Progenitor cell of endocrine pancreas (in vitro differentiated cells): ENCODE measurements around the gene ARHGEF4. TPM values are rescaled to one million over a fixed set of nuclear protein-coding genes. Genes with fewer than 3 reads are reported as not detected.

Source experiments
- DNase-seq: peaks from one replicate; pipeline ENCODE4 v3.0.0; 2021; ENCODE audit warnings: low spot score; ENCODE audit not compliant: unreplicated experiment
- H3K27ac Mint-ChIP-seq: 2 replicates; pipeline ENCODE4 v1.8.0; 2021; ENCODE audit warnings: mild to moderate bottlenecking, moderate library complexity, mixed read lengths
- H3K27me3 Mint-ChIP-seq: 2 replicates; pipeline ENCODE4 v1.8.0; 2021; ENCODE audit warnings: mixed read lengths
- H3K36me3 Mint-ChIP-seq: 2 replicates; pipeline ENCODE4 v1.8.0; 2022; ENCODE audit warnings: mixed read lengths; ENCODE audit not compliant: insufficient read depth
- H3K4me1 Mint-ChIP-seq: 2 replicates; pipeline ENCODE4 v1.8.0; 2021; ENCODE audit warnings: low read depth, mixed read lengths
- H3K4me3 Mint-ChIP-seq: 2 replicates; pipeline ENCODE4 v1.8.0; 2021; ENCODE audit warnings: low read depth, mild to moderate bottlenecking, moderate library complexity, mixed read lengths
- H3K9me3 Mint-ChIP-seq: 2 replicates; pipeline ENCODE4 v1.8.0; 2021; ENCODE audit warnings: low read depth, mixed read lengths
- total RNA-seq: library from RNA; stranded (reverse); gene quantifications from 2 replicates; pipeline ENCODE4 v1.2.1, GENCODE V29; 2021
- TF ChIP-seq, protein P1 (sequence below): fragments of 200-600 bp; sonication (generic); IDR thresholded peaks from one replicate; pipeline ENCODE4 v1.5.0; 2021; ENCODE audit warnings: antibody characterized with exemption, mild to moderate bottlenecking; ENCODE audit not compliant: unreplicated experiment

ARHGEF4 gene
- total RNA-seq, 1 donor from 2014 or later: 5.6 TPM

- peaks cover 10% of the 10 kb centered on the region for H3K4me1 Mint-ChIP-seq
- H3K4me3 Mint-ChIP-seq: no peak overlapping the region
- H3K27ac Mint-ChIP-seq: no peak overlapping the region
- no peak for DNase-seq
- H3K27me3 Mint-ChIP-seq: peaks cover 45% of the 10 kb centered on the region
- TF ChIP-seq, protein P1, sequence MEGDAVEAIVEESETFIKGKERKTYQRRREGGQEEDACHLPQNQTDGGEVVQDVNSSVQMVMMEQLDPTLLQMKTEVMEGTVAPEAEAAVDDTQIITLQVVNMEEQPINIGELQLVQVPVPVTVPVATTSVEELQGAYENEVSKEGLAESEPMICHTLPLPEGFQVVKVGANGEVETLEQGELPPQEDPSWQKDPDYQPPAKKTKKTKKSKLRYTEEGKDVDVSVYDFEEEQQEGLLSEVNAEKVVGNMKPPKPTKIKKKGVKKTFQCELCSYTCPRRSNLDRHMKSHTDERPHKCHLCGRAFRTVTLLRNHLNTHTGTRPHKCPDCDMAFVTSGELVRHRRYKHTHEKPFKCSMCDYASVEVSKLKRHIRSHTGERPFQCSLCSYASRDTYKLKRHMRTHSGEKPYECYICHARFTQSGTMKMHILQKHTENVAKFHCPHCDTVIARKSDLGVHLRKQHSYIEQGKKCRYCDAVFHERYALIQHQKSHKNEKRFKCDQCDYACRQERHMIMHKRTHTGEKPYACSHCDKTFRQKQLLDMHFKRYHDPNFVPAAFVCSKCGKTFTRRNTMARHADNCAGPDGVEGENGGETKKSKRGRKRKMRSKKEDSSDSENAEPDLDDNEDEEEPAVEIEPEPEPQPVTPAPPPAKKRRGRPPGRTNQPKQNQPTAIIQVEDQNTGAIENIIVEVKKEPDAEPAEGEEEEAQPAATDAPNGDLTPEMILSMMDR: no peak
- H3K36me3 Mint-ChIP-seq: no peaks in the 10 kb centered on the region
- H3K9me3 Mint-ChIP-seq: no peaks in the 10 kb centered on the region
Observed at GRCh38 chr2:131037398-131038257, 200.9 kb downstream of the ARHGEF4 start.

GRCh38 chr2:131038258-131039100 is 201.8 kb downstream of the ARHGEF4 start:
- H3K4me1 Mint-ChIP-seq: peaks cover 10% of the 10 kb centered on the region
- H3K36me3 Mint-ChIP-seq: no peaks in the 10 kb centered on the region
- H3K27me3 Mint-ChIP-seq: peaks cover 36% of the 10 kb centered on the region
- no peak for DNase-seq
- H3K4me3 Mint-ChIP-seq: no peak overlapping the region
- TF ChIP-seq, protein P1: no peak
- no peak overlapping the region for H3K27ac Mint-ChIP-seq
- no peaks in the 10 kb centered on the region for H3K9me3 Mint-ChIP-seq

- peak overlapping the region; percentile 52 for H3K27ac Mint-ChIP-seq
- H3K4me3 Mint-ChIP-seq: no peak overlapping the region
- H3K9me3 Mint-ChIP-seq: no peaks in the 10 kb centered on the region
- H3K27me3 Mint-ChIP-seq: peaks cover 30% of the 10 kb centered on the region
- H3K36me3 Mint-ChIP-seq: no peaks in the 10 kb centered on the region
- peaks cover 9% of the 10 kb centered on the region for H3K4me1 Mint-ChIP-seq
- DNase-seq: no peak
- TF ChIP-seq, protein P1: no peak
Observed at GRCh38 chr2:131039101-131039440, 202.4 kb downstream of the ARHGEF4 start.

DNA sequence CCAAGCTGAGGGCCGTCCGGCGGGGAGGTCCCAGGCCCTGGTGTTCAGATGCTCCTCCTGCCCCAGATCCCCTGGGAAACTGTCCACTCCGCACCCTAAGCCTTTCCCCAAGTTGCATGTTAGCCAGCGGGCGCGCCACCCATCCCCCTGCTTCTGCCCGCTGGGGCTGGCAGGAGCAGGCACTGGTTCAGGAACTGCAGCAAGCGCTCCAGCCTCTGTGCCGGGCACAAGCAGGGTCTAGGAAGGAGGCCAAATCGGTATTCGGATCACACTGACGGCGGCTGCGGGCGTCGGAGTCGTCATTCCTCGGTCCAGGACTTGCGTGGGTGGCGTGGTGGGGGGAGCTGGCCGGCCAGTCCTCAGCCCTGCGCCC is 202.8 kb downstream of the ARHGEF4 start:
- Mint-ChIP-seq H3K27ac (no peak overlapping the region), H3K4me1 (peaks cover 6% of the 10 kb centered on the region), H3K4me3 (no peak overlapping the region), H3K36me3 (no peaks in the 10 kb centered on the region), H3K27me3 (peaks cover 26% of the 10 kb centered on the region), H3K9me3 (no peaks in the 10 kb centered on the region)
- no peak for DNase-seq
- TF ChIP-seq, protein P1: no peak

GRCh38 chr2:131039908-131040660 is 203.4 kb downstream of the ARHGEF4 start:
- TF ChIP-seq, protein P1: no peak
- H3K36me3 Mint-ChIP-seq: no peaks in the 10 kb centered on the region
- no peak overlapping the region for H3K4me3 Mint-ChIP-seq
- H3K9me3 Mint-ChIP-seq: no peaks in the 10 kb centered on the region
- peaks cover 6% of the 10 kb centered on the region for H3K4me1 Mint-ChIP-seq
- H3K27me3 Mint-ChIP-seq: peaks cover 26% of the 10 kb centered on the region
- no peak for DNase-seq
- no peak overlapping the region for H3K27ac Mint-ChIP-seq
